ENCODE results near the gene LRRFIP1. TPM values are rescaled to one million over a fixed set of nuclear protein-coding genes. Genes with fewer than 3 reads are reported as not detected.
"Not testable (repeated sequence)": the region's sequence is repeated elsewhere in the genome, so short reads cannot be mapped to it uniquely, and the experiment has no call there.

The LRRFIP1 gene
- total RNA-seq, 1 donor from 2014 or later, result 76.3 TPM

DNA sequence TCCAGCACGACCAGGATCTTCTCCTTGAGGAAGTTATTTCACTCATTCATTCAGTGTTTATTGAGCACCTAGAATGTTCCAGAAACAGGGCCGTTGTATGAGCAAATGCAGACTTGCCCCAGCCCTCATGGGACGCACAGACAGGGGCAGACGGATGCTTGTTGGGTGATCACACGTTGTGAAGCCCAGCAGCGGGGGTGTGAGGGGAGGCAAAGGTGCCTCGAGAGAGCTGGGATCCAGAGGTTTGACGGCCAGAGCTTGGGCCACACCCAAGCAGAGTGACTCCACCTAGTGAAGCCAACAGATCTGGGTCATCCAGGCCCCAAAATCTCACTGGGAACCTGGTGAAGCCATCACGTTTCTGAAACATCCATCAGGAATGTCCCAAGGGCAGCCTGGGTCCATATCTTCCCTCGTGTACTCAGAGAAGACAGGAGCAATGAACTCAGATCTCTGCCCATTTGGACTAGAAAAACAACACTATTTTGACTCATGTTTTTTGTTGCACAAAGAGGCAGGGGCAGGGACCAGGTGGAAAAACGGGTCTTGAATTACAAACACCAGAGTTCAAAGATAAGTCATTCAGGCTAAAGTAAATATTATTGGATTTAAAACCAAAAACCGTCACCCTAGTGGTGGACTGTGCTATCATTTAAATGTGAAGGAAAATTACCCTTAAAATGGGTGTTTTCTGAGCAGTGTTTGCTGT, 116.3 kb downstream of the LRRFIP1 start:
- DNase-seq (ENCODE audit: low spot score), result no peak

DNA sequence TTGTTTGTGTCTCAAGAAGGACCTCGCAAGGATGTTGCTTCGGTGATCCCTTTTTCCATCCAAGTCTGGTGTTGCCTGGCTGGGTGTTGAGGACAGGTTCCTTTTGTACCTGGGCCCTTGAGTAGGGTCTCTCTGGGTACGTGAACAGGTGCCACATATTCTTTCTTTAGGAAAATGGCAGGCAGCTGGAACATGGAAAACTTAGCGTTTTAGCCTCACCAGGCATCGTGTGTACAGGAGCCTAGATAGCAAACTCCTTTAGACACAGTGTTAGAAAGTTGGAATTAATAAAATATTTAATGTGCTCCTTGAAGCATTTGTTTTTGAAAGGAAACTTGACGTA, 116.9 kb downstream of the LRRFIP1 start:
- no peak for DNase-seq (ENCODE audit: low spot score)

GRCh38 chr2:237744613-237745249, 117.3 kb downstream of the LRRFIP1 start:
- DNase-seq (ENCODE audit: low spot score), result peak; percentile 70

DNA sequence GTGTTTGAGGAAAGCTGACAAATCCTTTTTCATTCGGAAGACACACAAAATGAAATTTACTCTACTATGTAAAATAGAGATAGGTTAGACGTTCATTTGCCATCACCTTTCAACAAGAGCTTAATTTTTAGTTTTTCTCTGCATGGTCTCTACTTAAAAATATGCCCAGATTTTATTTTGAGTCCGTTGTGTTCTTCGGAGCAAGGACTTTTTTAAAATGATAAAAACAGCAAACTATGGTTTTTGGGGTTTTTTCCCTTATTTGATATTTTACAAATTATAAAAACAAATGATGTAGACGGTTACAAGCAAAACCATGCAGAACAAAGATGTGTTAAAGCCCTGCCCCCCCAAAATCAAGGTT, 117.8 kb downstream of the LRRFIP1 start:
- DNase-seq (ENCODE audit: low spot score), result no peak

- DNase-seq (ENCODE audit: low spot score), result no peak
Measured at GRCh38 chr2:237746302-237747080, 119.1 kb downstream of the LRRFIP1 start.

- DNase-seq (ENCODE audit: low spot score), result no peak
Measured at GRCh38 chr2:237747189-237747588, 119.8 kb downstream of the LRRFIP1 start.

DNA sequence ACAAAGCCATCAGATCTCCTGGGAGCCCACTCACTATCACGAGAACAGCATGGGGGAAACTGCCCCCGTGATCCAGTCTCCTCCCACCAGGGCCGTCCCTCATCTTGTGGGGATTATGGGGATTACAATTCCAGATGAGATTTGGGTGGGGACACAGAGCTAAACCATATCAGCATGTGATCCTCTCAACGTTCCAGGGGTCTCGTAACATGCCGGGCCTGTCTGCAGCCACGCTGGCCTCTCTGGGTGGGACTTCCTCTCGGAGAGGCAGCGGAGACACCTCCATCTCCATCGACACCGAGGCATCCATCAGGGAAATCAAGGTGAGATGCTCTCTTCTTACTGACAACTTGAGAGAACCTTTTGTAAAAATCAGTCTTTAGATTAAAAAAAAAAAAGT, 121.6 kb downstream of the LRRFIP1 start:
- no peak for DNase-seq (ENCODE audit: low spot score)

DNA sequence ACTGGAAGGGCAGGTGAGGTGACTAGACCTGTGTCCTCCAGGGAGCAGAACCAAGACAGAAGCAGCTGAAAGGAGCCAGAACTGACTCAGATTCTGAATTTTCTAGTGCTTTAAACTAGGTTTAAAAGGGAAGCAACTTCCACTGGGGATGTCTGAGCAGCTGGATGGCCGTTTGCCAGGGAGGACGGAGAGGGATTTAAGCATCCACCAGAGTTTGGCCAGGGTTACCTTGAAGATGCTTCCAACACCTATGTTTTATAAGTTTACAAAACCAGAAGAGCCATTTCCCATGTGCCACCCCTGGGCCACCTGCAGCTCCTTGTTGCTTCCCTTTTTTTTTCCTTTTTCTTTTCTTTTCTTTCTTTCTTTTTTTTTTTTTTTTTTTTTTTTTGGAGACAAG, 122.6 kb downstream of the LRRFIP1 start:
- DNase-seq (ENCODE audit: low spot score), result no peak

GRCh38 chr2:237750441-237750840, 123.1 kb downstream of the LRRFIP1 start:
- not testable (repeated sequence) for DNase-seq (ENCODE audit: low spot score)

GRCh38 chr2:237752761-237753165, 125.4 kb downstream of the LRRFIP1 start:
- no peak for DNase-seq (ENCODE audit: low spot score)

- DNase-seq (ENCODE audit: low spot score), result peak; percentile 46
Measured at GRCh38 chr2:237754182-237754581, 126.8 kb downstream of the LRRFIP1 start.

- DNase-seq (ENCODE audit: low spot score), result no peak
Measured at GRCh38 chr2:237754626-237755248, 127.3 kb downstream of the LRRFIP1 start.

DNA sequence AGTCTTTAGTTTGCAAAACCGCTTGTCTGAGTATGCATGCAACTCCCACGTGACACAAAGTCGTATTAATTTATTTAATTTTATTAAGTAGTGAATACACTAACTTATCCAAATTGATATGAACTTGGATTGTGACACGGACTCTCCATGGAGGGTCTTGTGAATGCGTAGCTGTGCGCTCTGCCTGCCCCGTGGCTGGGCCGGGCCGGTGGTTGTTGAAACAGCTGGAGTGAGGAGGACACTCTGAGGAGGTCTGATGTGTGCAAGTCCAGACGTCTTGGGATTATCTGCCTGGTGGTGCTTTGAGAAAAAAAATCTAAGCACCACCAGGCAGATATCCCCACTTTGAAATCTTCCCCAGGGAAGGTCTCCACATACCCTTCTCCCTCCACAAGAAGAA, 130.2 kb downstream of the LRRFIP1 start:
- no peak for DNase-seq (ENCODE audit: low spot score)

- no peak for DNase-seq (ENCODE audit: low spot score)
Measured at GRCh38 chr2:237758185-237758584, 130.8 kb downstream of the LRRFIP1 start.

- DNase-seq (ENCODE audit: low spot score), result no peak
Measured at GRCh38 chr2:237759176-237759575, 131.8 kb downstream of the LRRFIP1 start.

DNA sequence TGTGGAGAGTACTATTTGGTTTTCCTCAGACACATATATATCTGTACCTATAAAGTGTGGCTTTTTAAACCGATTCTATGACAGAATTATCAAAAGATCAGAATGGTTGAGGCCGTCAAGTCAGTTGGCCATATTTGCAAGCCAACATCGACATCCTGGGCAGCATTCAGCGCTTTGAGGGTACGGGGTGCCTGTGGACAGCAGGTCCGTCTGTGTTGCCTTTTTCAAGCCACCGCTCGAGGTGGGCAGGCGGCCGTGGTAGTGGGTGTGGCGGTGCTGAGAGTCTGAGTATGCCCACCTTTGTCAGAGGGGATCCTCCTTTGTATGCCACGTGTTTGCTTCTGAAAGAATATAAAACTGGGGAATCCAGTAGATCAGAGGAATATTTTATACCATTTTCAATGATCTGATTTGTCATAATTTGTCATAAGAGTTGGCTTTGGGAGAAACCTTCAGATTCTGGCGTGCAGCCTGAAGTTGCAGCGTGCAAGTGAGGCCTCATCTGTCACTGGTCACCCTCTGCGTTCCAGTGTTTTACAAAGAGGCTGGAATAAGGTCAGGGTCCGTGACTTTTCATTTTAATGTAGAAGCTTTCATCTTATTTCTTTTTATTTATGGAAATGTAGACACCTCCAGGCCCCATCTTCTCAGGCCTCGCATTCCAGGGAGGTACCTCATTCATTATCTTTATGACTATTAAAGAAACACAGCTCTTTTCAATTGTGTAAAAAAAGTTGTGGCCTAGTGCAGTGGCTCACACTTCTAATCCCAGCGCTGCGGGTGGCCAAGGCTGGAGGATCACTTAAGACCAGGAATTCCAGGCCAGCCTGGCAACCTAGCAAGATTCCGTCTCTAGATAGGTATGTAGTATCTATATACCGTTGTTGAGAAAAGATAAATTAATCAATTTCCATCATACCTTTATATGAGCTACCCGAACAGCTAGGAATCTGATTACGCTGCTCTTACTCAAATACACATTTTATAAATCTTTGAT, 133.4 kb downstream of the LRRFIP1 start:
- DNase-seq (ENCODE audit: low spot score), result no peak

- not testable (repeated sequence) for DNase-seq (ENCODE audit: low spot score)
Measured at GRCh38 chr2:237762291-237763182, 135.2 kb downstream of the LRRFIP1 start.

- no peak for DNase-seq (ENCODE audit: low spot score)
Measured at GRCh38 chr2:237763812-237764211, 136.4 kb downstream of the LRRFIP1 start.

DNA sequence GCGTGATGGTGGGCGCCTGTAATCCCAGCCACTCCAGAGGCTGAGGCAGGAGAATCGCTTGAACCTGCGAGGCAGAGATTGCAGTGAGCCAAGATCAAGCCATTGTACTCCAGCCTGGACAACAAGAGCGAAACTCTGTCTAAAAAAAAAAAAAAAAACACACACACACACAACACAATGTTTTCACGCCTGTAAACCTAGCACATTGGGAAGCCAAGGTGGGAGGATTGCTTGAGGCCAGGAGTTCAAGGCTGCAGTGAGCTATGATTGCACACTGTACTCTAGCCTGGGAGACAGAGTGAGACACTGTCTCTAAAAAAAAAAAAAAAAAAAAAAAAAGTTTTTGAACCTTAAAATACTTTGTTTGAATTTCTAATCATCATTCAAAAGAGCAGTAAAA, 137.7 kb downstream of the LRRFIP1 start:
- DNase-seq (ENCODE audit: low spot score), result not testable (repeated sequence)

GRCh38 chr2:237765875-237766274, 138.5 kb downstream of the LRRFIP1 start:
- DNase-seq (ENCODE audit: low spot score), result no peak

Data from umbilical cord (tissue), 2 donors.